Measurements from ENCODE around the gene RABGGTA. TPM values are rescaled to one million over a fixed set of nuclear protein-coding genes. Genes with fewer than 3 reads are reported as not detected.
"Not testable (repeated sequence)": the region's sequence is repeated elsewhere in the genome, so short reads cannot be mapped to it uniquely, and the experiment has no call there.

The RABGGTA gene
- total RNA-seq, 2 donors from 2014 or later = 16.1 to 18.6 TPM

DNA sequence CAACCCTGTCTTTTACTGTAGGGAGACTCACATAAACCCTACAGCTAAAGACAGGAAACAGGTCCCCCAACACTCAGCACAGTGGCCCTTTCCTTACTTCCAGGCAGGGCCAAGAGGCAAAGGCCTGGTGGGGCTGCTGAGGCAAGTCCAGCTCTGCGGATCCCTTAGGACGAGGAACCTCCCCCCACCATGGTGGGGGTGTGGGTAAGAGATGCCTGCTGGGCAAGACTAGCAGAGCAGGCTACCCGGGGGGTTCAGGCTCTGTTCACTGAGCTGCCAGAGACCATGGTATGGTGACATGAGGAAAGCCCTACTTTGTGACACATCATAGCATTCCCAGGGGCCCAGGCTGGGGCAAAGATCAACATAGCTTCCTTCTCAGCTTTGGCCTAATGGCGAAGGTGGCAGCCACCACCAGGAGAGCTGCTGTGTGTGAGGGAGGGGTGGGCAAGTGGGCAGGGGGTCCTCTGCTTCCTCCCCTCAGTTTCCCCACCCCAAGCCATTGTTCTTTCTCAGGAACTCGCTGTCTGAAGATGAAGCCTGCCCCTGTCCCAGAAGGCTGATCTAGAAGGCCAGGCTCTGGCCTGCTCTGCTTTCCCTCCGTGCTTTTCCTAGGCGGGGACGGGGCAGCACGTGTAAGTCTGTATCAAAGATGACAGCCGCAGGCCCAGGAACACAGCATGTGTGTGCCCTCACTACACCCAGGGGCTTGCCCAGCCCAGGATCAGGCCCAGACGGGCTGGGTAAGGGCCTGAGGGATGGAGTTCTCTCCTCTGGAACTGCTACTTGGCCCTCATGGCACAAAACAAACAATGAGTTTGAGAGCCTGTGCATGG, 18.9 kb downstream of the RABGGTA start:
- no peak for ATAC-seq
- peak; percentile 7 for DNase-seq
- intact Hi-C loops (cut with DNase I) = no loop called here

GRCh38 chr14:24251880-24252288, 19.5 kb downstream of the RABGGTA start:
- intact Hi-C loops (cut with DNase I) = no loop called here
- DNase-seq (no peak), ATAC-seq (no peak)

- intact Hi-C loops (cut with DNase I) = no loop called here
- no peak for ATAC-seq
- DNase-seq = no peak
Measured at GRCh38 chr14:24250354-24250753, 21.0 kb downstream of the RABGGTA start.

DNA sequence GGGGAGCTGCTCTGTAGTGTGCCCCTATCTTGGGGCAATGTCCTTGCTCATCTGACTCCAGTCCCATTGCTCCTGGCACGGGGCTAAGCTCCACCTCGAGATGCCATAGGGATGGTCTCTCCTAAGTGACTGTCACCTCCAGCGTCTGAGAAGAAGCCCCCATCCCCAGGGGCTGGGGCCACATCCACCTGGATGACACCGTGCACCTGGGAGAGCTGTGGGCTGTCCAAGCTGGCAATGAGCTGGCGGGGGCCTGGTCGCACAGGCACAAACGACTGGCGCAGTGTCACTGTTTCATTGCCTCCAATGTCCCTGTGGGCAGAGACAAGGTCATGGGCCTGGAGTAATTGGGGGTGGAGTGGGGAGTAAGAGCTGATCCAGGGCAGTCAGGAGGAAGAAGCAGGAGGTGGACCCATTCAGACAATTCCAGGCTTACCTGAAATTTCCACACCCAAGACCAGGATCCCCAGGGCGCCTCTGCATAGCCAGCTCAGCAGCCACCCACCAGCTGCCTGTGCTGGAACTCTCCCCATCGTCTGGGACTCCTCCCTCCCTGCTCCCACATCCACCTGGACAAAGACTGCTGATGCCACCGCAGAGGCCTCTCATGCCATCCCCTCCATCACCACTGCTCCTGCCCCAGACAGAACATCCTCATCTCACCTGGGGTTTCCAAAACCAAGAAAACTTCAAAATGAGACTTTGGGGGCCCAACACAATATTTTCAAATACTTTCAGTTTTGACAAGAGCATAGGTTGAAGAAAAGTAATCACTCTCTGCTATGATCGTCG, 22.0 kb downstream of the RABGGTA start:
- intact Hi-C loops (cut with DNase I) = loop anchor here in 1 of 2 donors (5.0 kb wide), 1 partner anchor 33 kb away; no protein-coding TSS in a partner anchor
- peak; percentile 2 for DNase-seq
- no peak for ATAC-seq

DNA sequence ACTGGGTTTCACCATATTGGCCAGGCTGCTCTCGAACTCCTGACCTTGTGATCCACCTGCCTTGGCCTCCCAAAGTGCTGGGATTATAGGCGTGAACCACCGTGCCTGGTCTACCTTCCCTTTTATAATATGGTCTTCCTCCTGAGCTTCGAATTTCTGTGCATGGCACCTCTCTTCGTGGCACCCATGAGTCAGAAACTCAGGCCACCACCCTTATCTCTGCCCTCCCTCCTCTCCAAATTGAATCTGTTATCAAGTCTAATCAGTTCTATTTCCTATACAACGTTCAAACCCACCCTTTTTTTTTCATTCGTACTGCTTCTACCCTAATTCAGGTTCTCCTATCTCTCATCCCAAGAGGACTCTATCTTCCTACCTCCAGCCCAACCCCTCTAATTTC, 24.0 kb downstream of the RABGGTA start:
- intact Hi-C loops (cut with DNase I) = loop anchor here in 1 of 2 donors (5.0 kb wide), 1 partner anchor 35 kb away; no protein-coding TSS in a partner anchor
- ATAC-seq (no peak), DNase-seq (no peak)

- DNase-seq (no peak), ATAC-seq (no peak)
- intact Hi-C loops (cut with DNase I) = loop anchor here in 1 of 2 donors (5.0 kb wide), 1 partner anchor 36 kb away; no protein-coding TSS in a partner anchor
Measured at GRCh38 chr14:24246765-24247212, 24.6 kb downstream of the RABGGTA start.

DNA sequence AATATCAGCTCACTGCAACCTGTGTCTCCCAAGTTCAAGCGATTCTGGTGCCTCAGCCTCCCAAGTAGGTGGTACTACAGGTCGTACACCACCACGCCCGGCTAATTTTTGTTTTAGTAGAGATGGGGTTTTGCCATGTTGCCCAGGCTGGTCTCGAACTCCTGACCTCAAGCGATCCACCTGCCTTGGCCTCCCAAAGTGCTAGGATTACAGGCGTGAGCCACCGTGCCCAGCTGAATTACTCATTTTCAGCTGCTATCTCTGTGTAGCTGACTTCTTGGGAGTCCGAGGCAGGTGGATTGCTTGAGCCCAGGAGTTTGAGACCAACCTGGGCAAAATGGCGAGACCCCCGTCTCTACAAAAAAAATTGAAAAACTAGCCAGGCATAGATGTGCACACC, 26.0 kb downstream of the RABGGTA start:
- DNase-seq, ATAC-seq: not testable (repeated sequence)
- intact Hi-C loops (cut with DNase I) = loop anchor here in 1 of 2 donors (5.0 kb wide), 1 partner anchor 37 kb away; no protein-coding TSS in a partner anchor

DNA sequence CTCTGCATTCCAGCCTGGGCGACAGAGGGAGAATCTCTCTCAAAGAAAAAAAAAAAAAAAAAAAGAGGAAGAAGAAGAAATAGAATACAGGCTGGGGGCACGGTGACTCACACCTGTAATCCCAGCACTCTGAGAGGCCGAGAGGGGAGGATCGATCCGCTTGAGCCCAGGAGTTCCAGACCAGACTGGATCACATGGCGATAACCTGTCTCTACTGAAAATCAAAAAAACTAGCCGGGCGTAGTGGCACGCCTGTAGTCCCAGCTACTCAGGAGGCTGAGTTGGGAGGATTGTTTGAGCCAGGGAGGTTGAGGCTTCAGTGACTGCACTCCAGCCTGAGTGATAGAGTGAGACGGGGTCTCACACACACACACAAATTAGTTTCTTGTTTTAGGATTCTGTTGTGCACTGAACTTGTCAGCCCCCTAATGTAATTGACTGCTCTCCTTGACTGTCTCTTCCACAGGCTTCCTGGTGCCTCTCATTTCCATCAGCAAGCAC, 28.0 kb downstream of the RABGGTA start:
- intact Hi-C loops (cut with DNase I) = loop anchor here in 1 of 2 donors (1.0 kb wide), 1 partner anchor 53 kb away; no protein-coding TSS in a partner anchor
- ATAC-seq (peak in 1 of 2 donors; percentile 0), DNase-seq (no peak)

DNA sequence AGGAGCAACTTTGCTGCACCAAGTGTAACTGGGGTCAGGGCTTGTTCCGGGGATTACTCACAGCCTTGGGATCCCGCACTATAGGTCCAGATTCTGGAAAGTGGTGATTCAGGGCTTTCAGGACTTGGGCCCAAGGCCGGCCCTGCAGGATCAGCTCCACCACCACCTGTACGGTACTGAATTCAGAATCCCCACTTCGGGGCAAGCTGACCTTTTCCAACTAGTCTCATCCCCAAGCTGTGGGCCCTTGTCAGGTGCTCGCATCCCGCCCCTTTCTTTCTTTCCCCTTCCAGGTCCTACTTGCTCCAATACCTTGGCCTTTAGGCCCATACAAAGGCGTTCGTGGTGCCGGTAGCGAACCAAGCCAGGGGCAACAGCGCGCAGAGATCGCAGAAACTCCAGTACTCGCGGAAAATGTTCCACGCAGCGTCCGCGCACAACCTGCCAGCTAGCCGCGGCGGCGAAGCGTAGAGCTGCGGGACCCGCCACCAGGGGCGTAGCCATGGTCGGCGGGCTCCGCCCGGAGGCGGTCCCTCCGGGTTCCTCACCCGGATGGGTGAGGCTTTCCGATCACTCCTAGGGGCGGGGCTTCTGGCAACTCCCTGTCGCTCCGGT, 29.5 kb downstream of the RABGGTA start:
- DNase-seq = peak; percentile 96
- intact Hi-C loops (cut with DNase I) = no loop called here

DNA sequence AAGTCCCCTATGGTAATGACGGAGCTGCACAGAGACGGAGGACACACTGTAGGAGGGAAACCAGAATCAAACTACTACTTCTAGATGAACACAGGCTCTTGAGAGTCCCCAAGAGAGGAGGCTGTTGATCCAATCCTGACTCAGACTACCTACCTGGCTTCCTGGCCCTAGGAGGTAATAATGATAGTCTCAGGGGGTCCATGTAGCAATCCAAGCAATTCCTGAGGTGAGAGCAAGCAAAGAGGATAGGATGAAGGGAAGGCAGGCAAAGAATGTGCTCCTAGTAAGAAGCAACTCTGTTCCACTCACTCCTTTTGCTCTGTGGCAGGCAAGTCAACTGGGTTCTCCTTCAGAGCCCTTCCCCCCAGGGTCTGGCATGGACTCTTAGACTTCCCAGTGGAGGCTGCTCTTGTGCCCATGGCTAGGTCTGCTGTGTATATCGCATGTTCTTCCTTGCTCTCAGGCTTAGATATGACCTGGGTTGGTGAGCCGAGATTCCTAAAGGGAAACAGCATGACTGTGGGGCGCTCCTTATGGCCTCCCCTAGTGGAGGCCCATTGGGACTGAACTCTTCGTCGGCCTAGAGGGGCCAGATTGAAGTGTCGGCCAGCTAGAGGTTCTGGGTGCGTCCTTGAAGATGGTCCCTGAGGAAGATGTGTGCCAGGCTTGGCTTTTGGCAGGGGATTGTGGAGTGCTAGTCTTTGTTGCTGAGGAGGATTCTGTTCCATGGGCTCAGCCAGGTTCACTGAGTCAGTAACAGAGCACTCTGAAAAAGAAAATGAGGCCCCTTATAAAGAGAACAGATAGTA, 31.1 kb downstream of the RABGGTA start:
- ATAC-seq (no peak), DNase-seq (no peak)
- intact Hi-C loops (cut with DNase I) = no loop called here

More for the DNA sequence above, 29.5 kb downstream of the RABGGTA start:
- peak; percentile 89 to 92 for ATAC-seq

GRCh38 chr14:24238527-24239037, 32.8 kb downstream of the RABGGTA start:
- ATAC-seq (no peak), DNase-seq (no peak)
- intact Hi-C loops (cut with DNase I) = no loop called here

DNA sequence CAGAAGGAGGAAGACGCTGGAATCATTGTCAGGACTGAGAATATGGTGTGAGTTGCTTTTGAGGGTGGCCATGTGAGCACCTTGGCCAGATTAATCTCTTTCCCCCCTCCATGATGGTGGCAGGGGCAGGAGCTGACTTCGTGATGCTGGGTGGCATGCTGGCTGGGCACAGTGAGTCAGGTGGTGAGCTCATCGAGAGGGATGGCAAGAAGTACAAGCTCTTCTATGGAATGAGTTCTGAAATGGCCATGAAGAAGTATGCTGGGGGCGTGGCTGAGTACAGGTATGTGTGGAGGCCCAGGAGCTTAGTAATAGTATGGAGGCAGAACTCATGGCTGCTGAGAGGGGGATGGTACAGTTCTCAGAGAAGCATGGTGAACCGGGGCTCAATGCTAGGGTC, 33.3 kb downstream of the RABGGTA start:
- intact Hi-C loops (cut with DNase I) = no loop called here
- DNase-seq (no peak), ATAC-seq (no peak)

DNA sequence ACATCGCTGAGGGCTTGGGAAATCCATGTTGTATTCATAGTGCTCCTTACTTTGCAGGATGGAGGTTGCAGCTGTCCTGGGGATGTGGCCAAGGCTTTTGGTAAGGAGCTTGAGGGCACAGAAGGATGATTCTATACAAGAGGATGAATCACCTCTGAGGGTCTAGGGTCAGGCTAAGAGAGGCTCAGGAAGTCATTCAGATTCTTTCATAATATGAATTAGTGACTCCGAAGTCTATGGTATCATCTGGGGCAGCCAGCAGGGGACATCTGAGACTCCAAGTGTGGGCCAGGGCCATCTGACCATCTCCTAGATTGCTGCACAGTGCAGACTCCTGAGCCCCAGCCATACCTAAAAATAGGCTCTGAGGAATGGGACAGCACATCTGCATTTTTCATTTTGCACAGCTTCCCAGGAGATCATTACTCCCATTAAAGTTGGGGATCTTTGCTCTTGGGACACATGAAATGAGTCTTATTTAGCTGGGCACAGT, 33.9 kb downstream of the RABGGTA start:
- intact Hi-C loops (cut with DNase I) = no loop called here
- no peak for DNase-seq
- ATAC-seq = no peak

GRCh38 chr14:24236689-24237462, 34.5 kb downstream of the RABGGTA start:
- DNase-seq (no peak), ATAC-seq (no peak)
- intact Hi-C loops (cut with DNase I) = no loop called here

GRCh38 chr14:24235804-24236688, 35.4 kb downstream of the RABGGTA start:
- ATAC-seq (no peak), DNase-seq (no peak)
- intact Hi-C loops (cut with DNase I) = no loop called here

All from left cardiac atrium (tissue), 4 donors.